HepG2 (cell line): ENCODE measurements around the gene RNF8. TPM values are rescaled to one million over a fixed set of nuclear protein-coding genes. Genes with fewer than 3 reads are reported as not detected.

Source experiments
- BCL3 ChIP-seq: sonication (generic); formaldehyde crosslinking; IDR thresholded peaks from 2 replicates; pipeline ENCODE4 v1.5.1; 2020; ENCODE audit warnings: mild to moderate bottlenecking, missing genetic modification reagents, moderate library complexity
- E2F5 ChIP-seq: sonication (generic); formaldehyde crosslinking; conservative IDR thresholded peaks from 2 replicates; pipeline ENCODE4 v1.4.0; 2020; ENCODE audit warnings: missing genetic modification reagents
- EED ChIP-seq: sonication (generic); formaldehyde crosslinking; IDR thresholded peaks from 2 replicates; pipeline ENCODE4 v1.5.0; 2020; ENCODE audit warnings: mild to moderate bottlenecking, missing genetic modification reagents
- FIP1L1 ChIP-seq: fragments of 200-400 bp; formaldehyde crosslinking; IDR thresholded peaks from 2 replicates; pipeline ENCODE4 v1.6.1; 2018; ENCODE audit warnings: low read depth, mild to moderate bottlenecking, low read length, moderate library complexity, borderline replicate concordance; ENCODE audit not compliant: insufficient read depth
- GABPA ChIP-seq, 2 experiments: IDR thresholded peaks; 2 replicates each; pipeline ENCODE4 v1.6.1; 2011 to 2016; ENCODE audit warnings: low read depth in 2 of 2, low read length in 1 of 2, missing biosample characterization in 1 of 2, missing genetic modification characterization in 1 of 2
- HINFP ChIP-seq: sonication (generic); formaldehyde crosslinking; IDR thresholded peaks from 2 replicates; pipeline ENCODE4 v1.4.0; 2020; ENCODE audit warnings: low read depth, mild to moderate bottlenecking, missing genetic modification reagents
- IKZF4 ChIP-seq: sonication (generic); formaldehyde crosslinking; IDR thresholded peaks from 2 replicates; pipeline ENCODE4 v1.5.1; 2020; ENCODE audit warnings: borderline replicate concordance, mild to moderate bottlenecking, low read depth, missing genetic modification reagents; ENCODE audit errors: not compliant biosample characterization
- KAT7 ChIP-seq: IDR thresholded peaks from 2 replicates; pipeline ENCODE4 v1.6.1; 2018; ENCODE audit warnings: borderline replicate concordance, missing compliant biosample characterization
- MNT ChIP-seq: fragments of 450-650 bp; IDR thresholded peaks from 2 replicates; pipeline ENCODE4 v1.6.1; 2016
- RFX1 ChIP-seq: fragments of 450-650 bp; IDR thresholded peaks from 2 replicates; pipeline ENCODE4 v1.6.1; 2017
- TCF7L2 ChIP-seq: IDR thresholded peaks from 2 replicates; pipeline ENCODE4 v1.6.1; 2011; ENCODE audit warnings: mild to moderate bottlenecking, low read depth, low read length, moderate library complexity
- TEAD2 ChIP-seq: sonication (generic); formaldehyde crosslinking; IDR thresholded peaks from 2 replicates; pipeline ENCODE4 v1.9.0; 2021; ENCODE audit warnings: missing genetic modification reagents
- TRIM24 ChIP-seq: sonication (generic); formaldehyde crosslinking; IDR thresholded peaks from 2 replicates; pipeline ENCODE4 v1.8.0; 2022; ENCODE audit warnings: mild to moderate bottlenecking, missing genetic modification reagents
- ZHX1 ChIP-seq: sonication (generic); formaldehyde crosslinking; IDR thresholded peaks from 2 replicates; pipeline ENCODE4 v1.8.1; 2022; ENCODE audit warnings: low read depth, mild to moderate bottlenecking, missing genetic modification reagents
- ZKSCAN1 ChIP-seq: fragments of 150-350 bp; IDR thresholded peaks from 2 replicates; pipeline ENCODE4 v1.6.1; 2014; ENCODE audit warnings: low read length
- ZNF143 ChIP-seq: sonication (generic); formaldehyde crosslinking; IDR thresholded peaks from 2 replicates; pipeline ENCODE4 v1.4.0; 2020; ENCODE audit warnings: missing genetic modification reagents
- ZNF576 ChIP-seq: sonication (generic); formaldehyde crosslinking; IDR thresholded peaks from 2 replicates; pipeline ENCODE4 v1.4.0; 2020; ENCODE audit warnings: mild to moderate bottlenecking, missing genetic modification reagents
- polyA plus RNA-seq, 8 experiments: library from polyadenylated mRNA; depleted of rRNA in 3 of 8; stranded (reverse) in 7 of 8; unstranded in 1 of 8; fragments of >200 nt; fragmentation: Illumina TruSeq in 4 of 8; extraction: Trizol in 4 of 8; gene quantifications; 2 replicates each; pipeline versions ENCODE4 v1.2.1 to v1.2.3, GENCODE V29; 2011 to 2016; ENCODE audit warnings: low read depth in 4 of 8, missing spikeins in 1 of 8, mixed read lengths in 1 of 8; ENCODE audit not compliant: insufficient read depth in 1 of 8
- total RNA-seq, 5 experiments: library from RNA; depleted of rRNA; stranded (reverse); fragments of >200 nt; fragmentation: Illumina TruSeq; extraction: Trizol; gene quantifications; 2 replicates each; pipeline ENCODE4 v1.2.3, GENCODE V29; 2016; ENCODE audit warnings: low read depth in 1 of 5

RNF8 gene
- total and polyA plus RNA-seq, 2 of the 13 experiments (the other 11 are each of a cell fraction or from before 2014, with no cell fraction given), result 21.8 to 47.6 TPM

- TF ChIP-seq MNT, result no peak
- no peak for TF ChIP-seq GABPA (IDR thresholded peaks at IDR 0.05; ENCODE audit: low read depth, low read length)
- no peak for TF ChIP-seq GABPA (CRISPR knock-in tag; IDR thresholded peaks at IDR 0.05; ENCODE audit: low read depth)
- TF ChIP-seq KAT7 (CRISPR knock-in tag), result peak; percentile 70; the same call in 1 of the 2 replicates
- no peak for TF ChIP-seq ZNF576 (CRISPR knock-in tag)
- TF ChIP-seq TCF7L2, result no peak
- TF ChIP-seq HINFP (CRISPR knock-in tag), result peak; percentile 61; the same call in 1 of the 2 replicates
- TF ChIP-seq E2F5 (CRISPR knock-in tag), result no peak
- TF ChIP-seq TRIM24 (CRISPR knock-in tag), result no peak
- no peak for TF ChIP-seq EED (CRISPR knock-in tag)
- TF ChIP-seq ZHX1 (CRISPR knock-in tag), result no peak
- TF ChIP-seq ZKSCAN1, result no peak
- no peak for TF ChIP-seq RFX1
- 0 out of 2 replicates have a peak, but pooled peaks have one; percentile 54 for TF ChIP-seq FIP1L1
- TF ChIP-seq BCL3 (CRISPR knock-in tag), result no peak
- 0 out of 2 replicates have a peak, but pooled peaks have one; percentile 70 for TF ChIP-seq TEAD2 (CRISPR knock-in tag)
- TF ChIP-seq ZNF143 (CRISPR knock-in tag), result peak; percentile 55; the same call in 1 of the 2 replicates
- no peak for TF ChIP-seq IKZF4 (CRISPR knock-in tag)
These were observed at the start of gene RNF8 (continued) for GRCh38 chr6:37353761-37354525.
